ENCODE data around the gene DIP2B. TPM values are rescaled to one million over a fixed set of nuclear protein-coding genes. Genes with fewer than 3 reads are reported as not detected.
A peak's percentile ranks its signal among the peaks of the same experiment; 100 is the strongest.
"Not testable (repeated sequence)": the region's sequence is repeated elsewhere in the genome, so short reads cannot be mapped to it uniquely, and the experiment has no call there.

Gene DIP2B
- total RNA-seq, 2 experiments from 2014 or later, result 29.5 to 30.0 TPM

- Histone ChIP-seq H3K9me3 (ENCODE audit: control insufficient read depth in 1 of 2, insufficient read depth in 1 of 2, low read length in 2 of 2) (peaks cover 6 to 18% of the 10 kb centered on the region in 2 experiments), H3K4me1 (ENCODE audit: insufficient read depth, low read length) (no peaks in the 10 kb centered on the region), H3K27me3 (ENCODE audit: control insufficient read depth in 1 of 2, insufficient read depth in 2 of 2, low read length in 2 of 2) (no peaks in the 10 kb centered on the region), H3K27ac (ENCODE audit: low read depth in 1 of 2, low read length in 2 of 2) (no peak overlapping the region), H3K36me3 (ENCODE audit: insufficient read depth, low read length) (no peaks in the 10 kb centered on the region), H3K4me3 (ENCODE audit: low read length) (no peak overlapping the region)
- Mint-ChIP-seq H3K9me3 (peaks cover 4% of the 10 kb centered on the region), H3K27me3 (no peaks in the 10 kb centered on the region), H3K27ac (no peak overlapping the region), H3K4me1 (ENCODE audit: low read depth) (no peaks in the 10 kb centered on the region), H3K4me3 (no peak overlapping the region), H3K36me3 (ENCODE audit: low read depth) (peaks cover 4% of the 10 kb centered on the region)
- no peak for TF ChIP-seq CTCF (IDR thresholded peaks at IDR 0.05)
- intact Hi-C loops (cut with DNase I, micrococcal nuclease), result no loop called here
- ChIA-PET CTCF (no interaction called here), POLR2A (interaction anchor here (0.7 kb wide), 1 partner anchor 10 kb away, joined by 3 read pairs; no protein-coding TSS in a partner anchor)
- DNase-seq (no peak), ATAC-seq (ENCODE audit: poor library complexity) (no peak)
Observed at GRCh38 chr12:50488801-50489200, 16.0 kb upstream of the DIP2B start.

- H3K4me3 ChIP-seq (ENCODE audit: low read length); H3K4me3 Mint-ChIP-seq; H3K4me1 Mint-ChIP-seq (ENCODE audit: low read depth); H3K27ac Mint-ChIP-seq; DNase-seq; H3K4me1 ChIP-seq (ENCODE audit: insufficient read depth, low read length); H3K27me3 ChIP-seq (ENCODE audit: control insufficient read depth in 1 of 2, insufficient read depth in 2 of 2, low read length in 2 of 2); CTCF ChIA-PET; H3K27ac ChIP-seq (ENCODE audit: low read depth in 1 of 2, low read length in 2 of 2); ATAC-seq (ENCODE audit: poor library complexity); H3K36me3 ChIP-seq (ENCODE audit: insufficient read depth, low read length); POLR2A ChIA-PET; intact Hi-C loops (cut with DNase I, micrococcal nuclease); H3K27me3 Mint-ChIP-seq: not testable (repeated sequence)
- peaks cover 36 to 40% of the 10 kb centered on the region in 2 experiments for H3K9me3 ChIP-seq (ENCODE audit: control insufficient read depth in 1 of 2, insufficient read depth in 1 of 2, low read length in 2 of 2)
- Mint-ChIP-seq H3K9me3 (peaks cover 13% of the 10 kb centered on the region), H3K36me3 (ENCODE audit: low read depth) (peaks cover 37% of the 10 kb centered on the region)
Observed at GRCh38 chr12:50498119-50498518, 6.7 kb upstream of the DIP2B start.

GRCh38 chr12:50505675-50506530 is 1.1 kb downstream of the DIP2B start:
- ATAC-seq (ENCODE audit: poor library complexity), result no peak
- Mint-ChIP-seq H3K4me1 (ENCODE audit: low read depth) (peaks cover 56% of the 10 kb centered on the region), H3K27me3 (no peaks in the 10 kb centered on the region), H3K36me3 (ENCODE audit: low read depth) (peaks cover 12% of the 10 kb centered on the region), H3K27ac (peak overlapping the region; percentile 85), H3K4me3 (peak overlapping the region; percentile 99), H3K9me3 (no peaks in the 10 kb centered on the region)
- H3K4me1 ChIP-seq (ENCODE audit: insufficient read depth, low read length), result peaks cover 42% of the 10 kb centered on the region
- H3K36me3 ChIP-seq (ENCODE audit: insufficient read depth, low read length), result no peaks in the 10 kb centered on the region
- peak overlapping the region; percentile 88 for H3K4me3 ChIP-seq (ENCODE audit: low read length)
- CTCF ChIA-PET, result interaction anchor here (0.9 to 5.5 kb wide), 16 partner anchors 8 to 138 kb away, joined by 3 to 57 read pairs (median 8); no protein-coding TSS in a partner anchor
- peak in 3 of 14 experiments; percentile 16 to 41 (median 29) for DNase-seq
- no peaks in the 10 kb centered on the region for H3K27me3 ChIP-seq (ENCODE audit: control insufficient read depth in 1 of 2, insufficient read depth in 2 of 2, low read length in 2 of 2)
- H3K9me3 ChIP-seq (ENCODE audit: control insufficient read depth in 1 of 2, insufficient read depth in 1 of 2, low read length in 2 of 2), result peaks cover 0 to 3% of the 10 kb centered on the region in 2 experiments
- POLR2A ChIA-PET, result interaction anchor here (0.6 to 5.5 kb wide), 10 partner anchors 9 to 132 kb away, joined by 3 to 75 read pairs (median 6); no protein-coding TSS in a partner anchor
- TF ChIP-seq CTCF (IDR thresholded peaks at IDR 0.05), result no peak
- intact Hi-C loops (cut with DNase I, micrococcal nuclease), result loop anchor here (1.0 to 5.0 kb wide), 3 partner anchors 41 to 259 kb away; partner anchors contain the start of gene ATF1 (in 1 of the 2)
- peak overlapping the region; percentile 11 to 90 for H3K27ac ChIP-seq (ENCODE audit: low read depth in 1 of 2, low read length in 2 of 2)

Data from CD4-positive, alpha-beta T cell (primary cell).